ENCODE results near the gene FCMR. TPM values are rescaled to one million over a fixed set of nuclear protein-coding genes. Genes with fewer than 3 reads are reported as not detected.

FCMR gene
- total and polyA plus RNA-seq, 10 donors, result 136 to 269 (median 235) TPM

GRCh38 chr1:206903687-206904086 lies 18.1 kb downstream of the FCMR start:
- WGBS, 5 donors, result 82 to 96% (median 91%) methylated on average over 2 of the region's 2 CpGs
- intact Hi-C loops (cut with DNase I; ENCODE audit: low total_unique reads), result no loop called here

DNA sequence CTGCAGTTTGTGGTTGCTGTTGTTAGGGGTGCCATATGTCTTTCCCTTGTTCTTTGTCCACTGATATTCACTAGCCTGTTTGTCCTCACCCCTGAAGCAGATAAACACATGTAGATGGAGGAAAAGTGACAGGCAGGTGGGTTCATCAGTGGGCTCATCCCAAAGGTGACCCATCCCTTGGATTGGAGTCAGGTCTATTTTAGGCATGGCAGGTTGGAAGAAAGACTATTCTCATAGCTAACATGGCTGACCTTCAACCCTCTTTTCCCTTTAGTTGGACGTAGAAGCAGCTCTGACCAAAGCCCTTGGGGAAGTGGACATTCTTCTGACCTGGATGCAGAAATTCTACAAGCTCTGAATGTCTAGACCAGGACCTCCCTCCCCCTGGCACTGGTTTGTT lies 19.0 kb downstream of the FCMR start:
- H3K36me3 ChIP-seq, result peaks cover 0 to 58% (median 29%) of the 10 kb centered on the region in 6 donors
- WGBS, 5 donors, result 69 to 87% (median 83%) methylated on average over 1 of the region's 1 CpG
- H3K27ac ChIP-seq, result no peak overlapping the region
- H3K27me3 ChIP-seq (replicated peaks in 1 of 7), result peaks cover 0 to 5% (median 0%) of the 10 kb centered on the region in 7 donors
- H3K4me3 ChIP-seq, result no peak overlapping the region
- no peak for DNase-seq
- peaks cover 20 to 57% (median 32%) of the 10 kb centered on the region in 6 donors for H3K4me1 ChIP-seq
- intact Hi-C loops (cut with DNase I; ENCODE audit: low total_unique reads), result no loop called here
- no peaks in the 10 kb centered on the region for H3K9me3 ChIP-seq
- no peak for TF ChIP-seq POLR2A (IDR thresholded peaks at IDR 0.05)
- peak in 1 of 3 donors; percentile 76 for TF ChIP-seq POLR2AphosphoS5 (IDR thresholded peaks at IDR 0.05)

More at GRCh38 chr1:206903687-206904086, 18.1 kb downstream of the FCMR start:
- DNase-seq, result no peak
- Histone ChIP-seq H3K36me3 (peaks cover 0 to 68% (median 33%) of the 10 kb centered on the region in 6 donors), H3K4me1 (peaks cover 22 to 59% (median 42%) of the 10 kb centered on the region in 6 donors), H3K27ac (no peak overlapping the region), H3K4me3 (no peak overlapping the region), H3K9me3 (no peaks in the 10 kb centered on the region), H3K27me3 (replicated peaks in 1 of 7) (peaks cover 0 to 15% (median 0%) of the 10 kb centered on the region in 7 donors)
- TF ChIP-seq, protein P1, sequence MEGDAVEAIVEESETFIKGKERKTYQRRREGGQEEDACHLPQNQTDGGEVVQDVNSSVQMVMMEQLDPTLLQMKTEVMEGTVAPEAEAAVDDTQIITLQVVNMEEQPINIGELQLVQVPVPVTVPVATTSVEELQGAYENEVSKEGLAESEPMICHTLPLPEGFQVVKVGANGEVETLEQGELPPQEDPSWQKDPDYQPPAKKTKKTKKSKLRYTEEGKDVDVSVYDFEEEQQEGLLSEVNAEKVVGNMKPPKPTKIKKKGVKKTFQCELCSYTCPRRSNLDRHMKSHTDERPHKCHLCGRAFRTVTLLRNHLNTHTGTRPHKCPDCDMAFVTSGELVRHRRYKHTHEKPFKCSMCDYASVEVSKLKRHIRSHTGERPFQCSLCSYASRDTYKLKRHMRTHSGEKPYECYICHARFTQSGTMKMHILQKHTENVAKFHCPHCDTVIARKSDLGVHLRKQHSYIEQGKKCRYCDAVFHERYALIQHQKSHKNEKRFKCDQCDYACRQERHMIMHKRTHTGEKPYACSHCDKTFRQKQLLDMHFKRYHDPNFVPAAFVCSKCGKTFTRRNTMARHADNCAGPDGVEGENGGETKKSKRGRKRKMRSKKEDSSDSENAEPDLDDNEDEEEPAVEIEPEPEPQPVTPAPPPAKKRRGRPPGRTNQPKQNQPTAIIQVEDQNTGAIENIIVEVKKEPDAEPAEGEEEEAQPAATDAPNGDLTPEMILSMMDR (IDR thresholded peaks at IDR 0.05 in 8 of 11, conservative IDR thresholded peaks at IDR 0.05 in 3 of 11), result no peak
- TF ChIP-seq POLR2AphosphoS5 (IDR thresholded peaks at IDR 0.05), result peak in 1 of 3 donors; percentile 34
- no peak for TF ChIP-seq POLR2A (IDR thresholded peaks at IDR 0.05)

DNA sequence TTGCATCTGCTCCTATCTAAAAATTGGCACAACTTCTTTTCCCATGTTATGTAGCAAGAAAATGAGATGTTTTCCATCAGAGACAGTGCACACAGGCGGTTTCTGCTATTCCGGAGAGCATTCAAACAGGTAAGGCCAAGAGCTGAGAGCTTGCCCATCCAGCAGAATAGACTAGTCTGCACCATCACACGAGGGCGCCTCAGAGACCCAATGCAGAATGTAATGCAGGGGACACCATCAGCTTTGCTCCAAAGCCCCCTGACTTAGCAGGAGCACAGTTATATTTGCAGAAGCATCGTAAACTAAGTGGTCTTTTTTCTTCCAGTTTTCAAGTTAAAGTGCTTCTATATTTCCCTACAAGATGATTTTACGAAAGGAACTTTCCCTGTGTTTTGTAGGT lies 19.8 kb downstream of the FCMR start:
- peaks cover 0 to 51% (median 24%) of the 10 kb centered on the region in 6 donors for H3K36me3 ChIP-seq
- TF ChIP-seq, protein P1 (IDR thresholded peaks at IDR 0.05 in 8 of 11, conservative IDR thresholded peaks at IDR 0.05 in 3 of 11), result no peak
- TF ChIP-seq POLR2AphosphoS5 (IDR thresholded peaks at IDR 0.05) (peak in 1 of 3 donors; percentile 25), POLR2A (IDR thresholded peaks at IDR 0.05) (no peak)
- intact Hi-C loops (cut with DNase I; ENCODE audit: low total_unique reads), result no loop called here
- no peak overlapping the region for H3K4me3 ChIP-seq
- peaks cover 14 to 50% (median 25%) of the 10 kb centered on the region in 6 donors for H3K4me1 ChIP-seq
- no peak for DNase-seq
- peak overlapping the region in 1 of 8 donors; percentile 40 for H3K27ac ChIP-seq
- no peaks in the 10 kb centered on the region for H3K9me3 ChIP-seq
- no peaks in the 10 kb centered on the region for H3K27me3 ChIP-seq (replicated peaks in 1 of 7)
- 84 to 95% (median 91%) methylated on average over 6 of the region's 6 CpGs for WGBS, 5 donors

DNA sequence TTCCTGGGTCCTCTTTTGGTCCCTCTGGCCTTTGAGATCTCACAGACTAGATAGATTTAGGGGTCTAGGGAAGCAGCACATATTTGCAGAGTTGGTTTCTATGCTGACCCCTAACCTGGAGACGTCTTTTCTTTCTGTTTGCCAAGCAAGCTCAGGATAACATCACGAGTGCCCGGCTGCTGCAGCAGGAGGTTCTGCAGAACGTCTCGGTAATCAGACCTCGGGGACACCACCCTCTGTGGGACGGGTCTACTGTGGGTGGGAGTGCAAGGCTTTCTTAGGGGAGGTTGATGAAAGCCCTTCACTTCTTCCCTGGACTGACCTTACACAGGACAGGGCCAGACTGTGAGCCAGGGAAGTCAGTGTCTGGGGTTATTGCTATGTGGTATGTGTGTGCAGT lies 21.6 kb downstream of the FCMR start:
- intact Hi-C loops (cut with DNase I; ENCODE audit: low total_unique reads), result no loop called here
- 87 to 98% (median 89%) methylated on average over 5 to 7 of the region's 7 CpGs for WGBS, 5 donors

More for the DNA sequence above, 21.6 kb downstream of the FCMR start:
- Histone ChIP-seq H3K9me3 (no peaks in the 10 kb centered on the region), H3K36me3 (peaks cover 0 to 36% (median 23%) of the 10 kb centered on the region in 6 donors), H3K27ac (peak overlapping the region in 6 of 8 donors; percentile 23 to 66 (median 41)), H3K4me1 (peaks cover under 1 to 33% (median 10%) of the 10 kb centered on the region in 6 donors), H3K27me3 (replicated peaks in 1 of 7) (no peaks in the 10 kb centered on the region), H3K4me3 (no peak overlapping the region)
- peak; percentile 69 for DNase-seq
- TF ChIP-seq POLR2A (IDR thresholded peaks at IDR 0.05) (no peak), POLR2AphosphoS5 (IDR thresholded peaks at IDR 0.05) (peak; percentile 43 to 86 (median 56))
- TF ChIP-seq, protein P1 (IDR thresholded peaks at IDR 0.05 in 8 of 11, conservative IDR thresholded peaks at IDR 0.05 in 3 of 11), result no peak
